RWPE2 (cell line): ENCODE data around the gene TCF7.
A peak's percentile ranks its signal among the peaks of the same experiment; 100 is the strongest.

Experiments used
- ATAC-seq: fragments of 200-7000 bp; cut with Tn5 transposase; 3 replicates; pipeline ENCODE4 v1.9.1; 2021; ENCODE audit warnings: low read depth
- DNase-seq: peaks from one replicate; pipeline ENCODE4 v3.0.0-alpha.2; 2020; ENCODE audit warnings: low spot score
- H3K27ac ChIP-seq: fragments of 450-650 bp; 2 replicates; pipeline ENCODE4 v1.5.1; 2017; ENCODE audit warnings: mild to moderate bottlenecking; ENCODE audit not compliant: poor library complexity, severe bottlenecking
- H3K27me3 ChIP-seq: fragments of 250-450 bp; sonication (Bioruptor Pico); 2 replicates; pipeline ENCODE4 v1.5.1; 2021; ENCODE audit warnings: mild to moderate bottlenecking, moderate library complexity; ENCODE audit not compliant: insufficient read depth, poor library complexity, severe bottlenecking
- H3K36me3 ChIP-seq: fragments of 250-450 bp; sonication (Bioruptor Pico); 2 replicates; pipeline ENCODE4 v1.5.1; 2020; ENCODE audit warnings: low read depth, mild to moderate bottlenecking, moderate library complexity
- H3K4me1 ChIP-seq: fragments of 250-450 bp; sonication (Bioruptor Pico); 2 replicates; pipeline ENCODE4 v1.5.1; 2021; ENCODE audit warnings: mild to moderate bottlenecking, moderate library complexity; ENCODE audit not compliant: insufficient read depth, poor library complexity, severe bottlenecking
- H3K4me3 ChIP-seq: fragments of 250-450 bp; sonication (Bioruptor Pico); 2 replicates; pipeline ENCODE4 v1.5.1; 2021; ENCODE audit warnings: mild to moderate bottlenecking, moderate library complexity; ENCODE audit not compliant: severe bottlenecking
- H3K9me3 ChIP-seq: fragments of 250-450 bp; sonication (Bioruptor Pico); 2 replicates; pipeline ENCODE4 v1.5.1; 2021; ENCODE audit warnings: mild to moderate bottlenecking, moderate library complexity; ENCODE audit not compliant: severe bottlenecking
- CTCF ChIP-seq: fragments of 450-650 bp; IDR thresholded peaks from one replicate; pipeline ENCODE4 v1.5.1; 2017; ENCODE audit warnings: mild to moderate bottlenecking, moderate library complexity; ENCODE audit not compliant: poor library complexity, severe bottlenecking

The TCF7 gene

GRCh38 chr5:134115806-134116175 lies 1.3 kb downstream of the TCF7 start:
- TF ChIP-seq CTCF: no peak
- Histone ChIP-seq H3K4me3 (no peak overlapping the region), H3K27ac (peak overlapping the region; percentile 25), H3K9me3 (no peaks in the 10 kb centered on the region), H3K4me1 (peaks cover 2% of the 10 kb centered on the region), H3K27me3 (no peaks in the 10 kb centered on the region), H3K36me3 (no peaks in the 10 kb centered on the region)
- ATAC-seq (peak; percentile 4; the same call in 2 of the 3 replicates), DNase-seq (no peak)

- H3K4me3 ChIP-seq: no peak overlapping the region
- H3K4me1 ChIP-seq: no peaks in the 10 kb centered on the region
- H3K36me3 ChIP-seq: no peaks in the 10 kb centered on the region
- TF ChIP-seq CTCF: no peak
- DNase-seq: no peak
- no peaks in the 10 kb centered on the region for H3K27me3 ChIP-seq
- no peak overlapping the region for H3K27ac ChIP-seq
- no peak for ATAC-seq
- H3K9me3 ChIP-seq: no peaks in the 10 kb centered on the region
Observed at GRCh38 chr5:134116286-134116685, 1.8 kb downstream of the TCF7 start.

GRCh38 chr5:134116789-134117761 lies 2.6 kb downstream of the TCF7 start:
- no peak for ATAC-seq
- H3K36me3 ChIP-seq: no peaks in the 10 kb centered on the region

GRCh38 chr5:134118212-134118835 lies 3.8 kb downstream of the TCF7 start:
- Histone ChIP-seq H3K36me3 (no peaks in the 10 kb centered on the region), H3K4me3 (no peak overlapping the region), H3K27me3 (no peaks in the 10 kb centered on the region), H3K4me1 (no peaks in the 10 kb centered on the region), H3K9me3 (no peaks in the 10 kb centered on the region), H3K27ac (no peak overlapping the region)
- no peak for ATAC-seq
- DNase-seq: no peak
- TF ChIP-seq CTCF: no peak

More at GRCh38 chr5:134116789-134117761, 2.6 kb downstream of the TCF7 start:
- Histone ChIP-seq H3K27me3 (no peaks in the 10 kb centered on the region), H3K9me3 (no peaks in the 10 kb centered on the region), H3K4me3 (no peak overlapping the region), H3K4me1 (no peaks in the 10 kb centered on the region), H3K27ac (no peak overlapping the region)
- TF ChIP-seq CTCF: no peak
- no peak for DNase-seq
